K562 (cell line): ENCODE data around the gene PLIN5. TPM values are rescaled to one million over a fixed set of nuclear protein-coding genes. Genes with fewer than 3 reads are reported as not detected.

Experiments used
- BRD4 ChIP-seq: fragments of 200-600 bp; sonication (generic); IDR thresholded peaks from 2 replicates; pipeline ENCODE4 v1.6.1; 2017; ENCODE audit warnings: inconsistent platforms
- CREB5 ChIP-seq: fragments of 250-450 bp; sonication (Bioruptor Pico); IDR thresholded peaks from 2 replicates; pipeline ENCODE4 v1.5.0; 2020; ENCODE audit warnings: mild to moderate bottlenecking
- E2F3 ChIP-seq: fragments of 250-450 bp; sonication (Bioruptor Pico); IDR thresholded peaks from 2 replicates; pipeline ENCODE4 v1.4.0; 2020; ENCODE audit warnings: mild to moderate bottlenecking
- HINFP ChIP-seq: fragments of 450-650 bp; conservative IDR thresholded peaks from 2 replicates; pipeline ENCODE4 v1.6.1; 2016; ENCODE audit warnings: missing genetic modification characterization, low read depth, mild to moderate bottlenecking, control low read depth, missing compliant biosample characterization
- LCOR ChIP-seq: sonication (generic); formaldehyde crosslinking; IDR thresholded peaks from 2 replicates; pipeline ENCODE4 v1.8.0; 2022; ENCODE audit warnings: mild to moderate bottlenecking, missing genetic modification reagents
- MAX ChIP-seq: sonication (generic); formaldehyde crosslinking; IDR thresholded peaks from 2 replicates; pipeline ENCODE4 v1.9.0; 2022; ENCODE audit warnings: mild to moderate bottlenecking, missing genetic modification reagents
- NR1H2 ChIP-seq: sonication (generic); formaldehyde crosslinking; IDR thresholded peaks from 2 replicates; pipeline ENCODE4 v1.4.0; 2020; ENCODE audit warnings: mild to moderate bottlenecking, missing genetic modification reagents
- RFX5 ChIP-seq: IDR thresholded peaks from 2 replicates; pipeline ENCODE4 v1.6.1; 2011; ENCODE audit warnings: low read depth, mild to moderate bottlenecking, improper control_type of control experiment, low read length
- RHOXF2B ChIP-seq: fragments of 250-450 bp; sonication (Bioruptor Pico); conservative IDR thresholded peaks from 2 replicates; pipeline ENCODE4 v1.5.1; 2021
- SAFB ChIP-seq: fragments of 200-400 bp; formaldehyde crosslinking; IDR thresholded peaks from 2 replicates; pipeline ENCODE4 v1.6.1; 2017; ENCODE audit warnings: low read depth, low read length, borderline replicate concordance
- SMAD3 ChIP-seq: fragments of 450-650 bp; formaldehyde crosslinking; conservative IDR thresholded peaks from 2 replicates; pipeline ENCODE4 v1.4.0; 2020; ENCODE audit warnings: mild to moderate bottlenecking
- SMC3 ChIP-seq: conservative IDR thresholded peaks from 2 replicates; pipeline ENCODE4 v1.6.1; 2011; ENCODE audit warnings: low read depth, low read length, improper control_type of control experiment; ENCODE audit not compliant: insufficient read depth
- SPI1 ChIP-seq: IDR thresholded peaks from 2 replicates; pipeline ENCODE4 v1.6.1; 2011; ENCODE audit warnings: low read depth, low read length, control low read depth, borderline replicate concordance
- TEAD1 ChIP-seq, 2 experiments: fragments of 450-650 bp in 1 of 2; sonication (generic) in 1 of 2; formaldehyde crosslinking; IDR thresholded peaks; 2 replicates each; pipeline versions ENCODE4 v1.4.0 to v1.8.0; 2020 to 2022; ENCODE audit warnings: mild to moderate bottlenecking in 2 of 2, missing genetic modification reagents in 1 of 2
- U2AF1 ChIP-seq: fragments of 200-400 bp; formaldehyde crosslinking; optimal IDR thresholded peaks from 2 replicates; pipeline ENCODE3; 2017; ENCODE audit warnings: mild to moderate bottlenecking, low read depth, low read length, moderate library complexity
- USF1 ChIP-seq: sonication (generic); formaldehyde crosslinking; IDR thresholded peaks from 2 replicates; pipeline ENCODE4 v1.9.0; 2022; ENCODE audit warnings: mild to moderate bottlenecking, missing genetic modification reagents
- ZNF165 ChIP-seq: fragments of 250-450 bp; sonication (Bioruptor Pico); IDR thresholded peaks from 2 replicates; pipeline ENCODE4 v1.4.0; 2020; ENCODE audit warnings: borderline replicate concordance
- ZNF282 ChIP-seq: sonication (generic); formaldehyde crosslinking; IDR thresholded peaks from 2 replicates; pipeline ENCODE4 v1.8.1; 2023; ENCODE audit warnings: missing genetic modification reagents
- ZNF398 ChIP-seq: fragments of 250-450 bp; sonication (Bioruptor Pico); IDR thresholded peaks from 2 replicates; pipeline ENCODE4 v1.8.0; 2021; ENCODE audit warnings: moderate library complexity, mild to moderate bottlenecking, inconsistent platforms
- ZNF444 ChIP-seq: fragments of 250-450 bp; sonication (Bioruptor Pico); IDR thresholded peaks from 2 replicates; pipeline ENCODE4 v1.4.0; 2020; ENCODE audit warnings: mild to moderate bottlenecking, moderate library complexity
- ZNF778 ChIP-seq: fragments of 450-650 bp; formaldehyde crosslinking; IDR thresholded peaks from 2 replicates; pipeline ENCODE4 v1.4.0; 2020; ENCODE audit warnings: mild to moderate bottlenecking, moderate library complexity
- ZNF780A ChIP-seq: fragments of 250-450 bp; sonication (Bioruptor Pico); IDR thresholded peaks from 2 replicates; pipeline ENCODE4 v1.5.0; 2021; ENCODE audit warnings: mild to moderate bottlenecking
- polyA plus RNA-seq, 8 experiments: library from polyadenylated mRNA; depleted of rRNA in 4 of 8; stranded (reverse) in 5 of 8; unstranded in 3 of 8; fragments of >200 nt; fragmentation: Nextera tagmentation in 2 of 8; fragmentation: Illumina TruSeq in 1 of 8; extraction: Ambion mirVana in 2 of 8; extraction: Trizol in 1 of 8; gene quantifications; 2 replicates each; pipeline versions ENCODE4 v1.2.1 to v1.2.3, GENCODE V29; 2011 to 2014; ENCODE audit warnings: inconsistent platforms in 1 of 8, missing spikeins in 1 of 8
- total RNA-seq, 7 experiments: library from RNA; depleted of rRNA in 6 of 7; stranded (reverse); fragments of >200 nt in 6 of 7; fragmentation: Illumina TruSeq in 2 of 7; extraction: Trizol in 2 of 7; gene quantifications; 2 replicates each; pipeline versions ENCODE4 v1.2.1 to v1.2.3, GENCODE V29; 2011 to 2021; ENCODE audit warnings: low replicate concordance in 1 of 7

Gene PLIN5
- total and polyA plus RNA-seq, 9 of the 15 experiments (the other 6 are each of a cell fraction or from before 2014, with no cell fraction given): 0.04 to 1.3 (median 0.50) TPM

GRCh38 chr19:4576016-4576933, 41.3 kb upstream of the PLIN5 start (continued):
- TF ChIP-seq CREB5 (CRISPR knock-in tag) (no peak), HINFP (tag) (no peak), SMAD3 (CRISPR knock-in tag) (no peak), RHOXF2B (no peak), TEAD1 (CRISPR knock-in tag; IDR thresholded peaks at IDR 0.05) (no peak), NR1H2 (CRISPR knock-in tag) (0 out of 2 replicates have a peak, but pooled peaks have one; percentile 6), ZNF444 (CRISPR knock-in tag) (no peak), ZNF778 (no peak), RFX5 (no peak), ZNF780A (CRISPR knock-in tag) (no peak), BRD4 (no peak), SAFB (no peak), SPI1 (no peak), ZNF398 (CRISPR knock-in tag) (no peak), ZNF165 (CRISPR knock-in tag) (no peak), SMC3 (peak; percentile 73), MAX (CRISPR knock-in tag) (0 out of 2 replicates have a peak, but pooled peaks have one; percentile 14), LCOR (CRISPR knock-in tag) (no peak), USF1 (CRISPR knock-in tag) (no peak), U2AF1 (no peak), E2F3 (CRISPR knock-in tag) (no peak), ZNF282 (CRISPR knock-in tag) (no peak)
